Ascending aorta (tissue), 2 donors: ENCODE results near the gene OSBPL10. TPM values are rescaled to one million over a fixed set of nuclear protein-coding genes. Genes with fewer than 3 reads are reported as not detected.

Source experiments
- DNase-seq, 2 donors: peaks; one replicate each; pipeline ENCODE4 v3.0.0-alpha.2; 2019; ENCODE audit warnings: low spot score in 2 of 2
- H3K27ac ChIP-seq, 2 donors: fragments of 200-600 bp; sonication (generic); one replicate each; pipeline ENCODE4 v1.5.1; 2016 to 2017; ENCODE audit warnings: mild to moderate bottlenecking in 1 of 2
- H3K27me3 ChIP-seq: fragments of 200-600 bp; sonication (generic); one replicate; pipeline ENCODE4 v1.5.1; 2017
- H3K36me3 ChIP-seq, 2 donors: fragments of 200-600 bp; sonication (generic); one replicate each; pipeline ENCODE4 v1.5.1; 2016
- H3K4me1 ChIP-seq, 2 donors: fragments of 200-600 bp; sonication (generic); one replicate each; pipeline ENCODE4 v1.5.1; 2016 to 2017; ENCODE audit warnings: mild to moderate bottlenecking in 1 of 2
- H3K4me3 ChIP-seq, 2 donors: fragments of 200-600 bp; sonication (generic); one replicate each; pipeline ENCODE4 v1.5.1; 2016 to 2017; ENCODE audit warnings: mild to moderate bottlenecking in 1 of 2
- H3K9me3 ChIP-seq, 2 donors: fragments of 200-600 bp; sonication (generic); one replicate each; pipeline ENCODE4 v1.5.1; 2016
- intact Hi-C: fragments of 100-400 bp; cut with DNase I; formaldehyde crosslinking; loops from one replicate; pipeline ENCODE4 v1.15.1; 2023
- total RNA-seq: library from RNA; depleted of rRNA; stranded (reverse); fragments of >200 nt; gene quantifications from one replicate; pipeline ENCODE4 v1.1.0, GENCODE V29; 2016
- TF ChIP-seq, protein P1 (sequence below), 3 experiments: fragments of 200-600 bp in 2 of 3; fragments of 450-650 bp in 1 of 3; sonication (generic) in 2 of 3; IDR thresholded peaks; one replicate each; pipeline ENCODE4 v1.5.1; 2016 to 2019; ENCODE audit warnings: antibody characterized with exemption in 3 of 3, mild to moderate bottlenecking in 1 of 3, moderate library complexity in 1 of 3

The OSBPL10 gene
- total RNA-seq, 1 donor from 2014 or later = 169 TPM

GRCh38 chr3:31793821-31794220 is 187.2 kb downstream of the OSBPL10 start:
- DNase-seq = no peak
- no peaks in the 10 kb centered on the region for H3K27me3 ChIP-seq
- intact Hi-C loops = no loop called here

DNA sequence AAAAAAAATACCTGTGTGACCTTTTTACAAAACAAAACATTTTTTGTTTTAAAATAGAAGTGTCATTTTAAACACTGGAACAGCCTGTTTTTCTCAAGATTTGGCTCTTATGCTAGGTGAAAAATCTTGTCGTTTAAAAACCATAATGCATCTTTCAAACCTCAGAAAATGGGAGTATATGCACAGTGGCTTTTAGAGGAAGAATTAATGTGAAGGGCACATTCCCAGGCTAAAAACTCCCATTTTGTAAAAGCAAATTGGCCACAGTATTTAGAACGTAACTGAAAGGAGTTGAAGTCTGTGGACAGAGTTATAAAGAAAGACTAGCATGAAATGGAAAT is 190.0 kb downstream of the OSBPL10 start:
- Histone ChIP-seq H3K9me3 (no peaks in the 10 kb centered on the region), H3K4me1 (peaks cover 3% of the 10 kb centered on the region in 2 donors), H3K27ac (no peak overlapping the region), H3K36me3 (no peaks in the 10 kb centered on the region), H3K27me3 (no peaks in the 10 kb centered on the region), H3K4me3 (no peak overlapping the region)
- DNase-seq = no peak
- TF ChIP-seq, protein P1, sequence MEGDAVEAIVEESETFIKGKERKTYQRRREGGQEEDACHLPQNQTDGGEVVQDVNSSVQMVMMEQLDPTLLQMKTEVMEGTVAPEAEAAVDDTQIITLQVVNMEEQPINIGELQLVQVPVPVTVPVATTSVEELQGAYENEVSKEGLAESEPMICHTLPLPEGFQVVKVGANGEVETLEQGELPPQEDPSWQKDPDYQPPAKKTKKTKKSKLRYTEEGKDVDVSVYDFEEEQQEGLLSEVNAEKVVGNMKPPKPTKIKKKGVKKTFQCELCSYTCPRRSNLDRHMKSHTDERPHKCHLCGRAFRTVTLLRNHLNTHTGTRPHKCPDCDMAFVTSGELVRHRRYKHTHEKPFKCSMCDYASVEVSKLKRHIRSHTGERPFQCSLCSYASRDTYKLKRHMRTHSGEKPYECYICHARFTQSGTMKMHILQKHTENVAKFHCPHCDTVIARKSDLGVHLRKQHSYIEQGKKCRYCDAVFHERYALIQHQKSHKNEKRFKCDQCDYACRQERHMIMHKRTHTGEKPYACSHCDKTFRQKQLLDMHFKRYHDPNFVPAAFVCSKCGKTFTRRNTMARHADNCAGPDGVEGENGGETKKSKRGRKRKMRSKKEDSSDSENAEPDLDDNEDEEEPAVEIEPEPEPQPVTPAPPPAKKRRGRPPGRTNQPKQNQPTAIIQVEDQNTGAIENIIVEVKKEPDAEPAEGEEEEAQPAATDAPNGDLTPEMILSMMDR (IDR thresholded peaks at IDR 0.05) = no peak
- intact Hi-C loops = no loop called here

More at GRCh38 chr3:31793821-31794220, 187.2 kb downstream of the OSBPL10 start:
- H3K9me3 ChIP-seq = no peaks in the 10 kb centered on the region
- no peaks in the 10 kb centered on the region for H3K36me3 ChIP-seq
- TF ChIP-seq, protein P1 (IDR thresholded peaks at IDR 0.05) = no peak
- H3K27ac ChIP-seq = no peak overlapping the region
- peaks cover 3% of the 10 kb centered on the region in 2 donors for H3K4me1 ChIP-seq
- H3K4me3 ChIP-seq = no peak overlapping the region

DNA sequence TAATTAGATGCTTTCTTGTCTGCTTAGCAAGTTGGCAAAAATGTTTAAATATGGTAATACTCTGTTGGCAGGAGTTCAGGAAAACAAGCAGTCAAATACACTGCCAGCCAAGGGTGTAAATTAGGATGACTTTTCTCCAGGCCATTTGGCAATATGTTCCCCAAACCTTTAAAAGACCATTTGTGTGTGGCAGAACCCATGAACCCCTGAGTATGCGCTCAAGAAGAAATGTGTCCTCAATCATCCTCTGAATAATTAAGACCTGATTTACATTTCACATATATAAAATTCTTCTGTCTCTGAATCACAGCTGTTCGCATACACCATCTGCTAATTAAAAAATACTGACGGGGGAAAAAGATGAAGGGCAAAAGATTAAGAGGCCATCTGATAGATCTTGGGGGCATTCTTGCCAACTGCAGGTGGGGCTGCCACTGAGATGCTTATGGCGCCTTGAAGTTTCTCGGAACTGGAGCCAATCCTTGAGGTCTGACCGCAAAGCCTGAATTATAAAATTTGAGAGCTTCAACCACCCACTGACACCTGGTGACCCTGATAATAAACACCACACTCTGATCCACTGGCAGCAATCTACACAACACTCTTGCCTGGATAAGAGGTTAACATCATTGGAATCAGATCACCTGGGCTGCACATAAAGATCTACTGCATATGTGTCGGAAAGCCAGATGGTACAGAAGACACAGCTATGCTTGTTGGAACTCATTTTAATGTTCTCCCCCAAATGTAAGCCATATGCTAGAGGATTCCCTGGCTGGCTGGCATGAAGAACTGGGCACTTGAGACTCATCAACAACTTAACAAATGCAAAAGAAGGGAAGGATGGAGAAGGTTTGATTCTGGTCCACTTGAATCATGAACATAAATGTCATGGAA is 190.6 kb downstream of the OSBPL10 start:
- intact Hi-C loops = no loop called here
- Histone ChIP-seq H3K9me3 (no peaks in the 10 kb centered on the region), H3K4me3 (no peak overlapping the region), H3K27me3 (no peaks in the 10 kb centered on the region), H3K36me3 (no peaks in the 10 kb centered on the region), H3K27ac (no peak overlapping the region), H3K4me1 (peaks cover 3% of the 10 kb centered on the region in 2 donors)
- DNase-seq = no peak
- TF ChIP-seq, protein P1 (IDR thresholded peaks at IDR 0.05) = no peak

- no peaks in the 10 kb centered on the region for H3K9me3 ChIP-seq
- peaks cover 3% of the 10 kb centered on the region in 2 donors for H3K4me1 ChIP-seq
- no peaks in the 10 kb centered on the region for H3K27me3 ChIP-seq
- no peak for DNase-seq
- no peak overlapping the region for H3K4me3 ChIP-seq
- intact Hi-C loops = no loop called here
- TF ChIP-seq, protein P1 (IDR thresholded peaks at IDR 0.05) = no peak
- no peaks in the 10 kb centered on the region for H3K36me3 ChIP-seq
- no peak overlapping the region for H3K27ac ChIP-seq
These were observed 191.6 kb downstream of the OSBPL10 start for GRCh38 chr3:31789429-31789828.

GRCh38 chr3:31785734-31786133 is 195.3 kb downstream of the OSBPL10 start:
- no peaks in the 10 kb centered on the region for H3K27me3 ChIP-seq
- DNase-seq = no peak
- H3K27ac ChIP-seq = no peak overlapping the region
- H3K36me3 ChIP-seq = no peaks in the 10 kb centered on the region
- no peak overlapping the region for H3K4me3 ChIP-seq
- intact Hi-C loops = no loop called here
- TF ChIP-seq, protein P1 (IDR thresholded peaks at IDR 0.05) = no peak
- H3K9me3 ChIP-seq = no peaks in the 10 kb centered on the region
- no peaks in the 10 kb centered on the region for H3K4me1 ChIP-seq
